Endothelial cell of umbilical vein (primary cell): ENCODE measurements around the gene ITPR2. TPM values are rescaled to one million over a fixed set of nuclear protein-coding genes. Genes with fewer than 3 reads are reported as not detected.

ENCODE experiments used
- BruUV-seq: library from RNA; stranded (reverse); fragments of 400-500 nt; replicated peaks from 2 replicates; lab custom pipeline; 2021; lab: Mats Ljungman, UMichigan
- CTCF ChIA-PET: fragments of 300-600, 350-600 bp; sonication (Branson Sonifier 250); formaldehyde crosslinking; loops from one replicate; lab custom pipeline; 2021; ENCODE audit warnings: antibody characterized with exemption, inconsistent platforms; lab: Charles Lee
- POLR2A ChIA-PET: fragments of 300-600, 350-600 bp; sonication (Branson Sonifier 250); formaldehyde crosslinking; loops from one replicate; lab custom pipeline; 2021; ENCODE audit warnings: antibody characterized with exemption, inconsistent platforms; lab: Charles Lee
- DNase-seq: peaks from one replicate; pipeline ENCODE4 v3.0.0-alpha.2; 2011; ENCODE audit warnings: low read depth, low spot score
- FAIRE-seq: peaks from 2 replicates; lab custom pipeline; 2011; peaks lifted over from hg19 to GRCh38; lab: Jason Lieb, UNC
- H2AFZ ChIP-seq: 2 replicates; pipeline ENCODE4 v1.6.0; 2012; ENCODE audit warnings: low read depth, low read length, control low read depth, inconsistent platforms
- H3K27ac ChIP-seq: 2 replicates; pipeline ENCODE4 v1.5.1; 2011; ENCODE audit warnings: low read depth, mild to moderate bottlenecking, control low read depth, low read length, moderate library complexity; ENCODE audit not compliant: insufficient read depth
- H3K27me3 ChIP-seq, 2 experiments: 2 replicates each; pipeline versions ENCODE4 v1.6.0 to v1.6.1; 2011; ENCODE audit warnings: low read length in 2 of 2, mixed read lengths in 1 of 2; ENCODE audit not compliant: control insufficient read depth in 2 of 2, insufficient read depth in 2 of 2
- H3K36me3 ChIP-seq, 2 experiments: 2 replicates in 1 of 2; 3 replicates in 1 of 2; pipeline ENCODE4 v1.5.1; 2011; ENCODE audit warnings: low read length in 2 of 2, mild to moderate bottlenecking in 1 of 2, moderate library complexity in 1 of 2; ENCODE audit not compliant: control insufficient read depth in 2 of 2, insufficient read depth in 2 of 2; ENCODE audit errors: extremely low read depth in 1 of 2
- H3K4me1 ChIP-seq: 3 replicates; pipeline ENCODE4 v1.5.1; 2011; ENCODE audit warnings: mild to moderate bottlenecking, low read length; ENCODE audit not compliant: control insufficient read depth, insufficient read depth; ENCODE audit errors: extremely low read depth
- H3K4me2 ChIP-seq: 2 replicates; pipeline ENCODE4 v1.6.1; 2011; ENCODE audit warnings: low read length, control low read depth, mixed read lengths; ENCODE audit not compliant: insufficient read depth
- H3K4me3 ChIP-seq, 3 experiments: fragments of 200-600 bp in 1 of 3; sonication (generic), shearing (Covaris generic) in 1 of 3; replicated peaks in 1 of 3; 2 replicates each; pipeline ENCODE4 v1.5.1; 2011 to 2016; ENCODE audit warnings: control low read depth in 3 of 3, low read length in 3 of 3, mild to moderate bottlenecking in 2 of 3, inconsistent platforms in 1 of 3, low read depth in 1 of 3, moderate library complexity in 1 of 3; ENCODE audit not compliant: insufficient read depth in 1 of 3
- H3K79me2 ChIP-seq: 2 replicates; pipeline ENCODE4 v1.6.0; 2012; ENCODE audit warnings: low read length, inconsistent platforms; ENCODE audit not compliant: control insufficient read depth, insufficient read depth
- H3K9ac ChIP-seq: replicated peaks from 2 replicates; pipeline ENCODE3; 2011; ENCODE audit warnings: low read length, control low read depth; ENCODE audit not compliant: insufficient read depth; ENCODE audit errors: extremely low read depth
- H3K9me1 ChIP-seq: replicated peaks from 3 replicates; pipeline ENCODE4 v1.6.0; 2011; ENCODE audit warnings: mild to moderate bottlenecking, low read length; ENCODE audit not compliant: control insufficient read depth, insufficient read depth; ENCODE audit errors: extremely low read depth
- H3K9me3 ChIP-seq: replicated peaks from 2 replicates; pipeline ENCODE4 v1.5.1; 2012; ENCODE audit warnings: low read length, inconsistent platforms; ENCODE audit not compliant: control insufficient read depth, insufficient read depth
- H4K20me1 ChIP-seq: replicated peaks from 2 replicates; pipeline ENCODE3; 2011; ENCODE audit warnings: mild to moderate bottlenecking, low read length; ENCODE audit not compliant: control insufficient read depth, insufficient read depth; ENCODE audit errors: extremely low read depth
- EZH2 ChIP-seq: IDR thresholded peaks from 2 replicates; pipeline ENCODE4 v1.6.1; 2012; ENCODE audit warnings: borderline replicate concordance, low read depth, mild to moderate bottlenecking, moderate library complexity, low read length, inconsistent platforms; ENCODE audit not compliant: severe bottlenecking
- FOS ChIP-seq: IDR thresholded peaks from 2 replicates; pipeline ENCODE4 v1.6.1; 2011; ENCODE audit warnings: mild to moderate bottlenecking, low read length, moderate library complexity, borderline replicate concordance; ENCODE audit not compliant: insufficient read depth
- GATA2 ChIP-seq: IDR thresholded peaks from 2 replicates; pipeline ENCODE4 v1.7.0; 2011; ENCODE audit warnings: low read depth, mild to moderate bottlenecking, moderate library complexity, mixed read lengths, low read length; ENCODE audit not compliant: insufficient read length, insufficient read depth
- JUN ChIP-seq: IDR thresholded peaks from 2 replicates; pipeline ENCODE4 v1.6.1; 2011; ENCODE audit warnings: borderline replicate concordance, low read depth; ENCODE audit not compliant: insufficient read length, insufficient read depth
- MYC ChIP-seq: IDR thresholded peaks from one replicate; pipeline ENCODE4 v1.6.1; 2011; ENCODE audit warnings: mild to moderate bottlenecking, low read depth, low read length
- POLR2A ChIP-seq: IDR thresholded peaks from 2 replicates; pipeline ENCODE4 v1.6.1; 2012; ENCODE audit warnings: low read depth, mild to moderate bottlenecking, control low read depth, low read length
- POLR2AphosphoS5 ChIP-seq: IDR thresholded peaks from 2 replicates; pipeline ENCODE4 v1.6.1; 2012; ENCODE audit warnings: low read depth, mild to moderate bottlenecking, control low read depth, low read length, moderate library complexity; ENCODE audit not compliant: insufficient read depth
- dilution Hi-C: fragments of 300-500 bp; cut with MboI; formaldehyde crosslinking; loops from one replicate; pipeline ENCODE4 v1.15.0; 2019; ENCODE audit warnings: low sequenced_read_pairs; ENCODE audit not compliant: extremely low pct_ligation_motif_present
- intact Hi-C: fragments of 100-400 bp; cut with micrococcal nuclease; formaldehyde crosslinking; loops from one replicate; pipeline ENCODE4 v1.10.0; 2022
- polyA plus RNA-seq, 4 experiments: library from polyadenylated mRNA; depleted of rRNA in 3 of 4; stranded (reverse) in 3 of 4; unstranded in 1 of 4; fragments of >200 nt; gene quantifications; 2 replicates each; pipeline versions ENCODE4 v1.2.1 to v1.2.3, GENCODE V29; 2011 to 2012; ENCODE audit warnings: missing spikeins in 1 of 4
- total RNA-seq: library from RNA; stranded (reverse); gene quantifications from 2 replicates; pipeline ENCODE4 v1.2.3, GENCODE V29; 2021
- TF ChIP-seq, protein P1 (sequence below): IDR thresholded peaks from 2 replicates; pipeline ENCODE4 v1.6.1; 2011; ENCODE audit not compliant: insufficient read depth, insufficient read length
- TF ChIP-seq, protein P2 (sequence below), 2 donors: IDR thresholded peaks; 1 replicate in 1 of 2; 2 replicates in 1 of 2; pipeline ENCODE4 v1.5.1; 2011; ENCODE audit warnings: low read length in 2 of 2, mild to moderate bottlenecking in 2 of 2, moderate library complexity in 2 of 2, control low read depth in 1 of 2, inconsistent platforms in 1 of 2, low read depth in 1 of 2; ENCODE audit not compliant: insufficient read depth in 1 of 2; ENCODE audit errors: extremely low read depth in 1 of 2

ITPR2 gene
- total and polyA plus RNA-seq, 2 donors (not counting 3 experiments of a cell fraction or from before 2014, with no cell fraction given), result 16.2 to 86.8 TPM

DNA sequence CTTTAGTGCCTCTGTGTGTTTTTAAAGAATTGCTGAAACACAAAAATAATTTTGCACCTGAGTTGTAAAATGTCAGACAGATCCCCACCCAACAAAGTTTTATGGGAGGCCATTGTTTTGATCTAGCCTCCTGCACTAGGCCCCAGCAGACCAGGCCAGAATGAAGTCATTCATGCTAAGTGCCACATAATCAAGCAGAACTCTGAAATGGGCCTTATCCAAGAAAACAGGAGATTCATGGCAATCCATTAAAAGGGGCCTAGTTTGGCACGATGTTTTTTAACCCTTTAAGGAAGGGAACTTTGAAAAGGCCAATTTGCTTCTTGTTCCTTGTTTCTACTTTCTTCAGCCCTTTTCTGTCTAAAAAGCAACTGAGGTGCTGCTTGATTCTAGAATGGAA, 260.9 kb downstream of the ITPR2 start:
- no TSS peak for BruUV-seq
- Histone ChIP-seq H3K79me2 (no peaks in the 10 kb centered on the region), H3K9me1 (no peaks in the 10 kb centered on the region), H4K20me1 (no peaks in the 10 kb centered on the region), H3K9ac (no peak overlapping the region), H3K4me1 (no peaks in the 10 kb centered on the region), H3K9me3 (no peaks in the 10 kb centered on the region), H3K27ac (no peak overlapping the region), H3K27me3 (no peaks in the 10 kb centered on the region), H3K4me2 (no peak overlapping the region), H2AFZ (no peak overlapping the region), H3K36me3 (peaks cover 2 to 17% of the 10 kb centered on the region in 2 experiments), H3K4me3 (no peak overlapping the region)
- ChIA-PET POLR2A (no interaction called here), CTCF (no interaction called here)
- FAIRE-seq (peak; percentile 12), DNase-seq (no peak)
- TF ChIP-seq, protein P1, sequence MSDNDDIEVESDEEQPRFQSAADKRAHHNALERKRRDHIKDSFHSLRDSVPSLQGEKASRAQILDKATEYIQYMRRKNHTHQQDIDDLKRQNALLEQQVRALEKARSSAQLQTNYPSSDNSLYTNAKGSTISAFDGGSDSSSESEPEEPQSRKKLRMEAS, result no peak
- no peak for TF ChIP-seq POLR2A
- no peak for TF ChIP-seq EZH2
- TF ChIP-seq FOS, result no peak
- TF ChIP-seq, protein P2, sequence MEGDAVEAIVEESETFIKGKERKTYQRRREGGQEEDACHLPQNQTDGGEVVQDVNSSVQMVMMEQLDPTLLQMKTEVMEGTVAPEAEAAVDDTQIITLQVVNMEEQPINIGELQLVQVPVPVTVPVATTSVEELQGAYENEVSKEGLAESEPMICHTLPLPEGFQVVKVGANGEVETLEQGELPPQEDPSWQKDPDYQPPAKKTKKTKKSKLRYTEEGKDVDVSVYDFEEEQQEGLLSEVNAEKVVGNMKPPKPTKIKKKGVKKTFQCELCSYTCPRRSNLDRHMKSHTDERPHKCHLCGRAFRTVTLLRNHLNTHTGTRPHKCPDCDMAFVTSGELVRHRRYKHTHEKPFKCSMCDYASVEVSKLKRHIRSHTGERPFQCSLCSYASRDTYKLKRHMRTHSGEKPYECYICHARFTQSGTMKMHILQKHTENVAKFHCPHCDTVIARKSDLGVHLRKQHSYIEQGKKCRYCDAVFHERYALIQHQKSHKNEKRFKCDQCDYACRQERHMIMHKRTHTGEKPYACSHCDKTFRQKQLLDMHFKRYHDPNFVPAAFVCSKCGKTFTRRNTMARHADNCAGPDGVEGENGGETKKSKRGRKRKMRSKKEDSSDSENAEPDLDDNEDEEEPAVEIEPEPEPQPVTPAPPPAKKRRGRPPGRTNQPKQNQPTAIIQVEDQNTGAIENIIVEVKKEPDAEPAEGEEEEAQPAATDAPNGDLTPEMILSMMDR (IDR thresholded peaks at IDR 0.05; ENCODE audit: extremely low read depth in 1 of 2, insufficient read depth in 1 of 2, low read depth in 1 of 2, low read length in 2 of 2), result no peak
- no peak for TF ChIP-seq MYC
- TF ChIP-seq JUN, result no peak
- TF ChIP-seq POLR2AphosphoS5, result no peak
- no peak for TF ChIP-seq GATA2
- intact Hi-C loops, result no loop called here
- dilution Hi-C loops, result no loop called here
